Natural killer cell (primary cell): Measurements from ENCODE around the gene LPAR2. TPM values are rescaled to one million over a fixed set of nuclear protein-coding genes. Genes with fewer than 3 reads are reported as not detected.

ENCODE experiments used
- ATAC-seq, 3 donors: fragments of 150-1000 bp in 2 of 3; fragments of 200-7000 bp in 1 of 3; cut with Tn5 transposase; 1 replicate in 1 of 3; 2 replicates in 2 of 3; pipeline ENCODE4 v1.10.0; 2021; ENCODE audit warnings: mild to moderate bottlenecking in 2 of 3, moderate library complexity in 2 of 3
- DNase-seq, 2 donors: peaks; one replicate each; pipeline versions ENCODE4 v3.0.0 to v3.0.0-alpha.2; 2013 to 2021; ENCODE audit warnings: mixed read lengths in 1 of 2
- H3K27ac ChIP-seq: one replicate; pipeline ENCODE4 v1.5.1; 2013; ENCODE audit warnings: mild to moderate bottlenecking, low read length
- H3K27me3 ChIP-seq: one replicate; pipeline ENCODE4 v1.6.1; 2013; ENCODE audit warnings: low read length; ENCODE audit not compliant: control insufficient read depth, insufficient read depth
- H3K36me3 ChIP-seq: one replicate; pipeline ENCODE4 v1.6.1; 2013; ENCODE audit warnings: low read length; ENCODE audit not compliant: control insufficient read depth, insufficient read depth
- H3K4me1 ChIP-seq: one replicate; pipeline ENCODE4 v1.6.1; 2013; ENCODE audit warnings: low read length; ENCODE audit not compliant: control insufficient read depth, insufficient read depth
- H3K4me3 ChIP-seq: one replicate; pipeline ENCODE4 v1.5.1; 2013; ENCODE audit warnings: low read length
- H3K9me3 ChIP-seq: one replicate; pipeline ENCODE4 v1.6.1; 2013; ENCODE audit warnings: low read length; ENCODE audit not compliant: control insufficient read depth, insufficient read depth
- H3K27ac Mint-ChIP-seq, 2 donors: one replicate each; pipeline ENCODE4 v1.8.0; 2022; ENCODE audit warnings: mild to moderate bottlenecking in 2 of 2, mixed read lengths in 2 of 2, moderate library complexity in 1 of 2
- H3K27me3 Mint-ChIP-seq, 2 donors: one replicate each; pipeline ENCODE4 v1.8.0; 2022; ENCODE audit warnings: low read depth in 2 of 2, mixed read lengths in 2 of 2
- H3K36me3 Mint-ChIP-seq: one replicate; pipeline ENCODE4 v1.8.0; 2022; ENCODE audit warnings: mixed read lengths
- H3K4me1 Mint-ChIP-seq, 2 donors: one replicate each; pipeline ENCODE4 v1.8.0; 2022; ENCODE audit warnings: mixed read lengths in 2 of 2
- H3K4me3 Mint-ChIP-seq: one replicate; pipeline ENCODE4 v1.8.0; 2022; ENCODE audit warnings: mild to moderate bottlenecking, moderate library complexity, mixed read lengths
- H3K9me3 Mint-ChIP-seq, 2 donors: one replicate each; pipeline ENCODE4 v1.8.0; 2022; ENCODE audit warnings: mixed read lengths in 2 of 2
- CTCF ChIP-seq: fragments of 200-600 bp; IDR thresholded peaks from one replicate; pipeline ENCODE4 v1.8.0; 2022; ENCODE audit warnings: antibody characterized with exemption
- WGBS: methylation state at CpG from one replicate; pipeline ENCODE4 v1.1.7; 2013; ENCODE audit warnings: missing lambda C conversion rate; ENCODE audit not compliant: insufficient coverage; 5-methylcytosine and 5-hydroxymethylcytosine counted together
- intact Hi-C: fragments of 100-400 bp; cut with micrococcal nuclease; formaldehyde crosslinking; loops from one replicate; pipeline ENCODE4 v1.14.2; 2022
- total RNA-seq, 4 donors: library from RNA; stranded (reverse); fragments of 120-200 nt in 1 of 4; gene quantifications; one replicate each; pipeline versions ENCODE4 v1.2.3 to v1.2.4, GENCODE V29; 2013 to 2022

The LPAR2 gene
- total RNA-seq, 3 donors from 2014 or later (not counting 1 experiment from before 2014, with no cell fraction given): 52.1 to 81.5 (median 56.4) TPM

GRCh38 chr19:19594381-19594780, 33.6 kb downstream of the LPAR2 start:
- peaks cover 42% of the 10 kb centered on the region for H3K4me1 ChIP-seq

GRCh38 chr19:19592690-19593089, 35.3 kb downstream of the LPAR2 start:
- Mint-ChIP-seq H3K27me3 (no peaks in the 10 kb centered on the region), H3K4me1 (peaks cover 3 to 19% of the 10 kb centered on the region in 2 donors), H3K36me3 (no peaks in the 10 kb centered on the region), H3K9me3 (no peaks in the 10 kb centered on the region), H3K27ac (no peak overlapping the region), H3K4me3 (no peak overlapping the region)
- DNase-seq: no peak
- no peak for ATAC-seq
- intact Hi-C loops: no loop called here
- no peak for TF ChIP-seq CTCF
- Histone ChIP-seq H3K27ac (no peak overlapping the region), H3K36me3 (no peaks in the 10 kb centered on the region), H3K9me3 (no peaks in the 10 kb centered on the region), H3K4me3 (no peak overlapping the region), H3K27me3 (no peaks in the 10 kb centered on the region), H3K4me1 (peaks cover 41% of the 10 kb centered on the region)
- WGBS: 96% methylated on average over 8 of the region's 10 CpGs

More at GRCh38 chr19:19594381-19594780, 33.6 kb downstream of the LPAR2 start:
- Histone ChIP-seq H3K36me3 (no peaks in the 10 kb centered on the region), H3K4me3 (no peak overlapping the region), H3K9me3 (no peaks in the 10 kb centered on the region), H3K27ac (no peak overlapping the region), H3K27me3 (no peaks in the 10 kb centered on the region)
- Mint-ChIP-seq H3K36me3 (no peaks in the 10 kb centered on the region), H3K4me1 (peaks cover 7 to 26% of the 10 kb centered on the region in 2 donors), H3K4me3 (no peak overlapping the region), H3K27me3 (no peaks in the 10 kb centered on the region), H3K27ac (no peak overlapping the region), H3K9me3 (no peaks in the 10 kb centered on the region)
- TF ChIP-seq CTCF: no peak
- no peak for ATAC-seq
- intact Hi-C loops: no loop called here
- no peak for DNase-seq
- 79% methylated on average over 4 of the region's 4 CpGs for WGBS

- H3K4me3 Mint-ChIP-seq: no peak overlapping the region
- H3K27me3 Mint-ChIP-seq: no peaks in the 10 kb centered on the region
- peaks cover 0 to 16% of the 10 kb centered on the region in 2 donors for H3K4me1 Mint-ChIP-seq
- WGBS: 76% methylated on average over 13 of the region's 13 CpGs
- Histone ChIP-seq H3K36me3 (no peaks in the 10 kb centered on the region), H3K9me3 (no peaks in the 10 kb centered on the region), H3K4me1 (peaks cover 32% of the 10 kb centered on the region), H3K27ac (peak overlapping the region; percentile 80), H3K27me3 (no peaks in the 10 kb centered on the region), H3K4me3 (no peak overlapping the region)
- no peaks in the 10 kb centered on the region for H3K9me3 Mint-ChIP-seq
- no peak for TF ChIP-seq CTCF
- intact Hi-C loops: loop anchor here (2.0 kb wide), 1 partner anchor 52 kb away; the partner anchor contains the start of gene GMIP
- DNase-seq (peak; percentile 40 to 87), ATAC-seq (peak; percentile 84 to 90 (median 89))
- peak overlapping the region; percentile 56 to 79 for H3K27ac Mint-ChIP-seq
- H3K36me3 Mint-ChIP-seq: no peaks in the 10 kb centered on the region
Observed at GRCh38 chr19:19591133-19591825, 36.7 kb downstream of the LPAR2 start.
